Left ventricle myocardium superior (tissue), 1 donor: ENCODE data around the gene DHRS3. TPM values are rescaled to one million over a fixed set of nuclear protein-coding genes. Genes with fewer than 3 reads are reported as not detected.

ENCODE experiments used
- ATAC-seq: fragments of 200-7000 bp; cut with Tn5 transposase; one replicate; pipeline ENCODE4 v1.9.1; 2020; ENCODE audit warnings: mild to moderate bottlenecking, moderate library complexity
- DNase-seq: peaks from one replicate; pipeline ENCODE4 v3.0.0-alpha.2; 2020
- intact Hi-C: fragments of 100-400 bp; cut with micrococcal nuclease; formaldehyde crosslinking; loops from one replicate; pipeline ENCODE4 v1.11.0; 2022
- total RNA-seq: library from RNA; stranded (reverse); fragmentation: NEBNext Ultra II Directional; extraction: Animal tissue kit (Norgen Biotek cat#: 25700); gene quantifications from one replicate; pipeline ENCODE4 v1.2.1, GENCODE V29; 2021
- donor health status: DM: no; HTN: yes; CAD: no; lungs with severe emphysema.

DHRS3 gene
- total RNA-seq, 1 donor from 2014 or later, result 79.6 TPM

DNA sequence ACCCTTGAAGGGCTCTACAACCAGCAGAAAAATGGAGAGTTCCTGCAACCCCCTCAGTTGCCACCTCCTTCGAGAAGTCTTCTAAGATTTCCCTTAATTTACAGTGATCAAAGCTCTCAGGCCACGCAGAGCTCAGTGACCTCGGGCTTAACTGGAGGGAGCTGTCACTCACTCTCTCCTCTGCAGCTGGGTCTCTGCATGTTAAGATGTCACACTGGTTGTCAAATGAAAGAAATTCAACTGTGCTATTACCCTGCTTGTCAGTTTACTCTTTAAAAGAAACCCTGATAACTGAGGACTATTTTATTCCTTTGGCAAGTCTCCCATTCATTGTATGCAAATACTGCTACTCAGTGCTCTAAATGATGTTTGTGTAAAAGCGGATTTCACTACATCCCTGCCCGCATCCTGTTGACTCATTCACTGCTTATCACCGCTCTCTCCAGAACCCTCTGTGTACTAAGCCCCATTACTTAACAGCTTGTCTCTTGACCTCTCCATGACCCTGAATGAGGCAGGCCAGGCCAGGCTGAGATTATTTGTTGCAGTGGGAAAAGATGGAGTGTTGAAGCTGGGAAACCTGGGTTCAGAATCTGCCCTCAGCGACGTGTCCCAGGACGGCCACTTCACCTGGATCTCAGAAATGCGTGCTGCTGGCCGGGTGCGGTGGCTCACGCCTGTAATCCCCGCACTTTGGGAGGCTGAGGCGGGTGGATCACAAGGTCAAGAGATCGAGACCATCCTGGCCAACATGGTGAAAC lies 13.7 kb downstream of the DHRS3 start:
- ATAC-seq, result peak; percentile 81
- peak; percentile 55 for DNase-seq
- intact Hi-C loops, result no loop called here

DNA sequence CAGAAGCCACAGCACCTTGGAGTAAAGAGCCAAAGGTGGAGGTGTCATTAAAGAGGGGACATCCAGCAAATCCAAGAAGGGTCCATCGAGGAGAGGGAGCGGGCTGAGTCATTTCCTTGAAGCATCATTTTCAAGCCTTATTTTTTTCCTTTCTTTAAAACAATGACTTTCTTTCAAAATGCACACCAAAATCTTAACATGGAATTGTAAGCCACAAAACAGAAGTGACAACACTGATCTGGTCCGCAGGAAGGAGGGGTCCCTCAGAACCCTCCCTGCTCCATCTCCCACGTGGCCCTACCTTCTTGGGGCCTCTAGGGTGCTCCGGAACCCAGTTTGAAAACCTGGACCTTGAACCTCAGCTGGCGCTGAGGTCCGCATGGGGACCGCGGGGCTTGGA lies 14.8 kb downstream of the DHRS3 start:
- ATAC-seq (no peak), DNase-seq (no peak)
- intact Hi-C loops, result no loop called here

DNA sequence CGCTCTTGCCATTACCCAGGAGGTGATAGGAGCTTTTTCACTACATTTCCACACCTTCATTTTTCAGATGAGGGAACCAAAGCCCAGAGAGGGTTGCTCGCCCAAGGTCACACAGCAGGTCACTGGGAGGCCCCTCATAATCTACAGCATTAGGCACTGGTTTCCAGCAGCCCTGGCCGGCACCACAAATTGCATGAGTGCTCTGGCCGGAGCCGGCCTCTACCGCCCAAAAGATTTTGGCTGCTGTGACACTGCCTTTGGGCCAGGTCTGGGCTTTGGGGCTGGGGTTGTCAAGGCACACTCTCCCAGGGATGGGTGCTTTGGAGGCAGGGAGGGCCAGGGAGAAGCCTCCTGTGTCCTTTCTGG lies 15.4 kb downstream of the DHRS3 start:
- ATAC-seq, result peak; percentile 1

DNA sequence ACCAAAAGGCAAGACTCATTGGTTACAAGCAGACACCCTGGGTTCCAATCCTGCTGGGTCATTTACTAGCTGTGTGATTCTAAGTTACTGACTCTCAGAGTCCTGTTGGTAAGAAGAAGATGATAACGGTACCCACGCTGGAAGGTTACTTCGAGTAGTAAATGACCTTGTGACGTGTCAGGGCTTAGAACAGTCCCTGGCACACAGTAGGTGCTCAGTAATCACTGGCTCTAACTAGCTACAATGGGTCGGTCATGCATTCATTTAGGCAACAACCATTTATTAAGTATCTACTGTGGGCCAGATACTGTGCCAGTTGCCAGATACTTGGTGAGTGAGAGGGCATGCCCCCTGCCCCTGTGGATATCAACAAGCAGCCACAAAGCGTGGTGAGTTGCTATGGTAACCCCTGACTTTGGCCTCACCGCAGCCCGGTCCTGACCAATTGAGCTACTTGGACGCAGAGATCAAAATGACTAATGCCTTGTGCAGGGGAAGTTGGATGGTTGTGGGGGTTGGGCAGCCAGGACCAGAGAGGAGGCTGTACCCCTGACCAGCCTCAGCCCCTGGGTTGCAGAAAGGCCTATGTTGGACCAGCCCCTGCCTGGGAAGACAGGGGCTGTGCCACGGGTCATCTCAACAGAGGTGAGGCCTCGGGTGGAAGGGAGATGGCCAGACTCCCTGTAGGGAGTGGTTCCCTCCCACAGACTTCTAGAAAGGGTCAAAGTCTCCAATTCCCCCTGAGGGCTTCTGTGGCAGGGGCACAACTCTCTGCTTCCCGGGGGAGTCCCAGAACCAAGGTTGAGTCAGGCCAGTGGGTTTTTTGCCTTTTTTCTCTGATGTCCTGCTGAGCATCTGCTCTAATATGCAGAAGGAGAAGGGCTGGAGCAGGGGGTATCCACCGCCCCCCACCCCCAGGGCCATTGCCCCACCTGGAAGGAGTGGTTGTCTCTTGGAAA lies 16.0 kb downstream of the DHRS3 start:
- intact Hi-C loops, result no loop called here
- peak; percentile 50 for DNase-seq
- ATAC-seq, result no peak

More for the DNA sequence above, 15.4 kb downstream of the DHRS3 start:
- peak; percentile 58 for DNase-seq
- intact Hi-C loops, result no loop called here

DNA sequence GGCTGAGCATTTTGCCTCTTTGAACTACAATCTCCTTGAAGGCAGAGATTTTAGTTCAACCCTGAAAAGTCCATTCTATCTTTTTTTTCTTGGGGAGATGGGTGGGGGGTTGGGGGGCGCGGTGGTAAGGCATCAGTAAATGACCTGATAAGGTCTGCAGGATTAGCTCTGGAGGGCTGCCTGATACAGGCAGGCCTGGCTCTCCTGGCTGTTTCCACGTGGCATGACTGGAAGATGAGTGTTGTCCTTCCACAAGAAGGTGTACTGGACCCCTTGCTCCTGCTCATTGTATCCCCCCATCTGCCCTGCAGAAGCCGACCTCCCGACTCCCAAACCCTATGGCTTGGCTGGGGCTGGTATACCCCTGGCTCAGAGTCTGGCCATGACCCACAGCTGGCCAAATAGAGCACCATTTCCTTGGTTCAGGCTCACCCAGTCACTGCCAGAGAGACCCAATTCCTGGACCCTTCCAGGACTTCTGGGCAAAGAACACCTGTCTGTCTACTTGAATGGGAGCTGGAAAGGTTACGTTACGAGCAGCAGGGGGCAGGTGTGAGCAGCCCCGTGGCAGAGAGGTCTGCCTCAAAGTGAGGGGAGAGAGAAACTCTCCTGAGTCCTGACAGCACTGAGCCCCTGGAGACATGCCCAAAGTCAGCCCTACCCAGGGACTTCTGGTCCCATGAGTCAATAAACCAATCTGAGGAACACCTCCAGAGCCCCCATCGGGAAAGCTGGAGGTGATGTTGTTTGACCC lies 17.0 kb downstream of the DHRS3 start:
- no peak for ATAC-seq
- DNase-seq, result peak; percentile 58
- intact Hi-C loops, result no loop called here

DNA sequence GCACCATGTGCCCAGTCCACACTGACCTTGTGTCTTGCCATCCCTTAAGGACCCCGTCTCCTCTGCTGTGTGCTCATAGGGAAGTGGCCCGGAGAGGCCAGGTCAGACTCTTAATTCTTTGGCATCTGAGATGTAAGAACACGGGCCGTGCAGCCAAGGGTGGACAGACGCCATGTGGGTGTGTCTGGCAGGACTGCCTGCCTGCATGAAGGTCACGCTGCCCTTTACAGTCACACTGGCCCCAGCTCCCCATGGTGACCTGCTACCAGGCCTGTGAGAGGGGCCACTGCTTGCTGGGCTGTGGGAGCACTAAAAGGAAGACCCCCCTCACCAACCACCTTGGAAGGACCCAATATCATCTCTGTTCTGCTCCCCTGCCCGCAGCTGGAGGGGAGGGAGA lies 17.7 kb downstream of the DHRS3 start:
- ATAC-seq (peak; percentile 52), DNase-seq (peak; percentile 90)
- intact Hi-C loops, result no loop called here

DNA sequence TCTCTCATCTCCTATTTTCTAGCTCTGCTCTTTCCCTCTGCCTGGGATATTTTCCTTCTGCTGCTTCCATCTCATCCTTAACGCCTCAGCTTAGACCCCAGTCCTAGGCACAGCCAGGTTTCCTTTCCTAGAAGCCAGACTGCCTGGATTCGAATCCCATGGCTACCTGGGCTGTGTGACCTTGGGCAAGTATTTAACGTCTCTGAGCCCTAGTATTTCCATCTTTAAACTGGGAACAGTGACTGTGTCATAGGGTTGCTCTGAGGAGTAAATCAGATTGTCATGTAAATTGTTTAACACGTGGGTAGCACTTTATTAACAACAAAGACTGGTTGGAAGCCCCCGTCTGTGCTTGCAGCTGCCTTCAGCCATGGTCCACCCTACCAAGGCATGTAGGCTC lies 18.4 kb downstream of the DHRS3 start:
- ATAC-seq (no peak), DNase-seq (peak; percentile 14)
- intact Hi-C loops, result no loop called here

DNA sequence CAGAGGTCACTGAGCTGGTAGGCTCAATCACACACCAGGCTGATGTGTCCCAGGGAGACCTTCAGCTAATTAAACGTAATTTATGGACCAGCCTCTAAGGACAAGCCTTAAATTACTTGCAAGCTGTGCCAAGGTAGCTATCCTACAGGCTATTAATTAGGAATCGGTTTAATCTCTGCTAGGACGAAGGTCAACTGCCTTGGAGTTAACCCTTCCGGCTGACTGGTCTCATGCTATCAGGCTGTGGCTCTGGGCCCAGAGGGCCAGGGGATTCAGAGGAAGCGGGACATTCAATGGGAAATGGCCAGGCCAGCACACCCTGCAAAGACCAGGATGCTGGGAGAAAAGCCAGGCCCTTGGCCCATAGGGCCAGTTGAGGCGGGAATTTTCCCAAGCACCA lies 19.0 kb downstream of the DHRS3 start:
- intact Hi-C loops, result no loop called here
- ATAC-seq (no peak), DNase-seq (no peak)

DNA sequence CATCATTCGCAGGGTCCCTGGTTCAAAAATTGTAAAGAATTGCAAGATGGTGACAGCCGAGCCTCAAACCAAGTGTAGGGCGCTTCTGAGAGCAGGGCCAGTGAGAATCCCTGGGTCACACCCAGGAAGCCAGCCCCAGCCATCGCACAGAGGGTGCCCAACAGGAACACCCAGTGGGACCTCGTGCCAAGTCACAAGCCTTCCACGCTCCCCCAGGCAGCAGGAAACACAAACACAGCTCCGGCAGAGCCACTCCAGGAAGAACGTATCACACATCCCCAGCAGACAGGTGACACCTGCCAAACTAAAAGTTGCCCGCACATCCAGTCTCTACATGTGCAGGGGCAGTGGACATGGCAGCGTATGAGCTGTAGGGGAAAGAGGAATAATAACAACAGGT lies 20.2 kb downstream of the DHRS3 start:
- intact Hi-C loops, result no loop called here
- ATAC-seq (peak; percentile 32), DNase-seq (peak; percentile 84)

DNA sequence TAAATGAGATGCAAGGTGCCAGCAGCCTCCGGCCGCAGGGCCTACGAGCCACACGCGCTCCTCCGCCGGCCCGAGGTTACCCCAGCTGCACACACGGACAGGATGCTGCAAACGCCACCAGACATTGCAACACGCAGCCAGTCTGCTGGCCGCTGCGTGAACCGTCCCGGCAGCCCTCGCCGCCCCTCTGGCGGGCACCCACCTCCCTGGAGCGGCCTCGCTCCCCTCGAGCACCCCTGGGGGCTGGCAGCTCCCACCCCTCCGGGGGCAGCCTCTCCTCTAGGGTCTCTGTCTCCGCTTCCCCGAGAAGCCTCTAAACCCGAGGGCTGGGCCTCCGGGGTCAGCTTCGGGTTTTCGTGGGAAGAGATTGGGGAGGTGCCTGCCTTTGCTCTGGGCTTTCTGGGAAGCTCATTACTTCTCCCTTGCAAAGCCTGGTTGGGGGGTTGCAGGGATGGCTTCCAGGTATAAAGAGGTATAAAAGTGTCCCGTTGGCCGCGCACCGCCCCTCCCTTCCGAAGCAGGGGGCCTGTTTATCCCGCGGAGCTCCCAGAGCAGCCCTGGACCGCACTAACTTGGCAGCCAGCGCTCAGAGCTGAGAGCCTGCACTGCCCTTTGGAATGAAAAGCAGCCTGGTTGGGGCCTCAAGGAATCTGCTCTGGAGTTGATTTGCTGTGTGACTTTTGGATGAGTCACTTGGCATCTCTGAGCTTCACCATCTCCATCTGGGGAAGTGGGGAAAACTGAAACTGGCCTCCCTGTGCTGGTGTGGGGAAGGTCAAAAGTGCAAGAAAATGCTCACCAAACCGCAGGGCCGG lies 21.8 kb downstream of the DHRS3 start:
- DNase-seq (peak; percentile 94), ATAC-seq (peak; percentile 72)
- intact Hi-C loops, result no loop called here

DNA sequence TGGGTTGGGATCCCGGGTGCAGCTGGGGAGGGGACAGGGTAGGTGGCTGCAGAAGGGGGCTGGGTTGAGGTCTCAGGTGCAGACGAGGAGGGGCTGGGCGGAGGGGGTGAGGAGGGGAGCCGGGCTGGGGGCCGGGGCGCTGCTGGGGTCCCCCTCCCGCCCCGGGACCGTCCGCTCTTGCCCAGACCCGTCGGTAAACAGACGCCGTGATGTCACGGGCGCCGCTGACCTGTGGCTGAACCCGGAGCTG lies 22.3 kb downstream of the DHRS3 start:
- intact Hi-C loops, result no loop called here
- DNase-seq, result no peak
- ATAC-seq, result peak; percentile 0

DNA sequence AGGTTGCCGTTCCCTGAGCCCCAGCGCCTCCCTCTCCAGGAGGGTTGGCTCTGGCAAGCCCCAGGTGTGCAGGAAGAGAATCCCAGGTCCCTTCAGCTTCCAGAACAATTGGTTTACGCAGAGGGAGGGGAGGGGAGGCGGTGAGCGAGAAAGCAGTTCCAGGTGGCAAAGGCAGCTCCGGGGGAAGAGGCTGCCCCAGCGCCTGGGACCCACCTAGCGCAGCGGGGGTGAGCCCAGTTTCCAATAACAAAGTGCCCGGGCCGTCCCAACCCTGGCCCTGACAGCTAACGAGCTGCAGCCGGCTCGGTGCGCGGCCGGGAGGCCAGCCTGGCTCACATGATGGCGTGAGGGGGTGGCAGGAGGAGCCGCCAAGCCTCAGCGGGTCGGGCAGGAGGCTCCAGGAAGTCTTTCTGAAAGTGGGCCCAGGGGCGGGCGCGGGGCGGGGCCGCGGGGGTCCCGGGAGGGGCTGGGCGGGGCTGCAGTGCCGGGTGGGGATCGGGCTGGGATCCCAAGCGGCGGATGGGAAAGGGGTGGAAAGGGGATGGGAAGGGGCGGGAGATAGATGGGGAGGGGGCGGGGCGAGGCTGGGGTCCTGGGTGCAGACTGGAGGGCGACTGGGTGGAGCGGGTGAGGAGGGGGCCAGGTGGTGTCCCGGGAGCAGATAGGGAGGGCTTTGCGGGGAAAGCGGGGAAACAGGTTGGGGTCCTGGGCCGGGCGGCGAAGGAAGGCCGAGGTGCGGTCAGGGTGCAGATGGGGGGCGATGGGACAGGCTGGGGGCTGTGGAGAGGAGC lies 22.8 kb downstream of the DHRS3 start:
- intact Hi-C loops, result no loop called here
- peak; percentile 46 for ATAC-seq
- peak; percentile 86 for DNase-seq

DNA sequence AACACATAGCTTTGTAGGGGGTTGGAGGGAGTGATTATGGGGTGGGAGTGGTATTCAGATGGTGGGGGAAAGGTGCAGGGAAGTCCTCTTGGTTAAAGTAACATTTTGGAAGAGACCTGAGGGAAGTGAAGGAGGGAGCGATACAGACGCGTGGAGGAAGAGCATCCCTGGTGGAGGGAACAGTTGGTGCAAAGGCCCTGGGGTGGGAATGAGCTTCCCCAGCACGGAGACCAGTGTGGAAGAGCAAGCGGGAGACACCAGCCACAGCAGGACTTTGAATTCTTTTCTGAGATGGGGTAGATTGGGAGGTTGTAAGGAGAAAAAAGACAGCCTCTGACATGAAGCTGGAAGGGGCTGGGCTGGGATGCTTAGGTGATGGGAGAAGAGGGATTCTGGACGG lies 23.5 kb downstream of the DHRS3 start:
- ATAC-seq, result no peak
- intact Hi-C loops, result no loop called here
- no peak for DNase-seq

DNA sequence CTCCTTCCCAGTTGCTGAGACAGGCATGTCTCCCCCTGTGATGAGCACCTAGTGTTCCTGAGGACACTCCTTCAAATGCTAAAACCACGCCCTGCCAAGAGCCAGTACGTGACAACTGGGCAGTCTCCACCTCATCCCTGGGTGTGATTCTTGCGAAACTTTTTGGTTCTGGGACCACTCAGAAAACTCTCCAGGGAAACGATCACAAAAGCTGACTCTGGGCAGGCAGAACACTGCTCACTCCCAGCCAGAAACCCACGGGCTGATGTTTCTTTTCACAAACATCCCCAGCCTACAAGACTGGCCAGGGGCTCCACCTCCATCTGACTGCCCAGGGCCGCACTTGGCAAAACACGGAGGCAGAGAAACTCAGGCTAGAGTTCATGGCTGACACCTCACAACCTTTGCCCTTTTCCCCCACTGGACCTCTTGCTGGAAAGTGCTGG lies 24.4 kb downstream of the DHRS3 start:
- intact Hi-C loops, result no loop called here
- DNase-seq (peak; percentile 68), ATAC-seq (peak; percentile 14)

DNA sequence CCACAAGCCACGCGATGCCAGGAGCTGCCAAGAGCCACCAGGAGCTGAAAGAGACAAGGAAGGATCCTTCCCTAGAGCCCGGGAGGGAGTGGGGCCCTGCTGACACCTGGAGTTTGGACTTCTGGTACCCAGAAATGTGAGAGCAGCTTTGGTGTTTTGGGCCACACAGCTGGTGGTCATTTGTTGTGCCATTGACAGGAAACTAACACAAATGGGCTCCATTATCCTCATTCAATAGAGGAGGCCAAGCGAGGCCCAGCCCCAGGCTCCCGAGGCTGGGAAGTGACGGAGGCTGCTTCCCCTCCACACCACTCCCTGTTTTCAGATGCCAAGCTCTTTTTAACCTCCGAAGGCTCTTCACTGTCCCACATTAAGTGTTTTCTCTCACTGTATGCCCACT lies 25.5 kb downstream of the DHRS3 start:
- DNase-seq, result peak; percentile 36
- ATAC-seq, result no peak
- intact Hi-C loops, result no loop called here

DNA sequence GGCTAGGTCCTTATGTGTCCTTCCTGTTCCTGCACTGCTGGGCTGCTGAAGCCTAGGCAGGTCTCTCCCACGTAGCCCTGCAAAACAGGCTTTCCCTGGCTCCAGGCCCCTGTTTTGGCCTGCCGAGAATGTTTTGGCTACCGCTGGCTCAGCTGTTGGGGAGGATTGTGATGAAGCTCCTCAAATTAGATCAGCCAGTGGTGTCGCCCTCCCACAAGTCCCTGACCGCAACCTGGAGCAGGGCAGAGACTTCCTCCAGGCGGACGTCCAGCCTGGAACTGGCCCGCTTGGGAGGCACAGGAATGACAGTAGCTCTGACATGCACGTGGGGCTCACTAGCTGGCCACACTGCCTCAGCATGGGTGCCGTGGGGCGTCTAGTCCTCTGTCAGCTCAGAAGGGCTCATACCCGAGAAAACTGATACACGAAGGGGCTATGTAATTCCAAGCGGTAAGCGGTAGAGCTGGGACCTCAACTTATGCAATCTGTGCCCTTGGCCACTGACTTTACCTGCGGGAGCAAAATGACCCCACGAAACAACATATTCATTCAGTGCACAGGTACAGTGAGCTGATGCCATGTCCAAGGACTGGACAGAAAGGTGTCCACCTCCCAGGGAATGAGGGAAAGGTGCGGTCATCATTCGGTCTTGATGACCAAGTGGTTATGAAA lies 26.6 kb downstream of the DHRS3 start:
- intact Hi-C loops, result no loop called here
- ATAC-seq, result peak; percentile 55
- DNase-seq, result peak; percentile 84

DNA sequence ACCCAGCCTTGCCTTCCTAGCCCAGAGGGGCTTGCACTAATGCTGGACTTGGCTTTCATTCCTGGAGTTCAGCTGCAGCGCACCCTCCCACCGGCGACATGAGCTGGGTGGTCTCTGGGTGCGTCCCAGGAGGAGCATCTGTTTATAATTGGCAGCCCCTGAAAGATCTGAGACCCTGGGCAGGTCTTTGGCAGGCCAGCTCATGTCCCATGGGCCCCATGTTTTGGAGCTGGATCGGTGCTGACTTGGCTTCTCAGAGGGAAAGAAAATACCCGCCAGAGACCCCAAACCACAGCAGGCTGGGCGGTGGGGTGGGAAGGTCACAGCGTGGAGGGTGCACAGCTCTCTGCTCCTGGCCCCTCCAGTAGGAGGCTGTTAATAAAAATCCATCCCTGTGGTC lies 29.3 kb downstream of the DHRS3 start:
- DNase-seq (no peak), ATAC-seq (no peak)
- intact Hi-C loops, result no loop called here
